Left colon (tissue), 2 donors: ENCODE measurements around the gene VRK2. TPM values are rescaled to one million over a fixed set of nuclear protein-coding genes. Genes with fewer than 3 reads are reported as not detected.
A peak's percentile ranks its signal among the peaks of the same experiment; 100 is the strongest.

Experiments
- ATAC-seq: fragments of 200-7000 bp; cut with Tn5 transposase; one replicate; pipeline ENCODE4 v1.9.1; 2020; ENCODE audit warnings: mild to moderate bottlenecking, moderate library complexity
- DNase-seq, 2 donors: peaks; one replicate each; pipeline ENCODE4 v3.0.0-alpha.2; 2020
- intact Hi-C, 2 donors: fragments of 100-400 bp; cut with DNase I in 1 of 2; cut with micrococcal nuclease in 1 of 2; formaldehyde crosslinking; loops; one replicate each; pipeline versions ENCODE4 v1.11.2 to v1.14.0; 2022; cut with DNase I, micrococcal nuclease
- total RNA-seq, 2 donors: library from RNA; stranded (reverse); fragmentation: NEBNext Ultra II Directional; extraction: Animal tissue kit (Norgen Biotek cat#: 25700); gene quantifications; one replicate each; pipeline ENCODE4 v1.2.1, GENCODE V29; 2021
- donor health status: DM: no; HTN: no; CAD: no.
- donor health status: DM: yes; HTN: yes; CAD: no.

Gene VRK2
- total RNA-seq, 2 donors from 2014 or later: 20.9 to 25.0 TPM

DNA sequence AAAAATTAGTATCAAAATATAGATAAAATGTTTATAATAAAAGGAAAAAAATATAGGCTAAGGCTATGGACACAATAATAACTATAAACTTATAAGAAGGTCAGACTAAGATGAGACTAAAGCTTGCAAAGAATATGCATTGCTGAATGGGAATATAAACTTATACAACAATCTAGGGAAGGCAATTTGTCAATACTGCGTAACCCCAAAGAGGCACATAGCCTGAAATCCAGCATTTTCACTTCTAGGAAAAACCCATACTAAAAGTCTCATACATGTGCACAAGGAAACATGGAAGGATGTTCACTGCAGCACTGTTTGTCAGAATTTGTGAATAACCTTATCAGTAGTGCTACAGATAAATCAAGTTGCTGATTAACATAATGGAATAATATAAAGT is 149.1 kb downstream of the VRK2 start:
- no peak for ATAC-seq
- DNase-seq: no peak
- intact Hi-C loops: no loop called here

DNA sequence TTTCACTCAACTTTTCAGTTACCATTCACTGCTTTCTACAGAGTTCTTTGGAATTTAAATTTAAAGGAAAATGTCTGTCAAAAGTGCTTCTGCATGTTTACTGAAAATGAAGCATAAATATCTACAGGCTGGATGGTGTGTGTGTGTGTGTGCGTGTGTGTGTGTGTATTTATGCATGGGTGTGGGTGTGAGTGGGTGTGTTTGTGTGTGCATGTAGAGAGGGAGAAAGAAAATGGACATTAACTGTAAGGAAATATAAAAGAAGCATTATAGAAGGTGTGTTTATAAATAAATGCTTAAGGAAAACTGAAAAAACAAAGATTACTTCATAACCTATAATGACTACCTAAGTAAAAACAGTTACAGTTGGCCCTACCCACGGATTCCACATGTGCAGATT is 151.3 kb downstream of the VRK2 start:
- intact Hi-C loops: no loop called here
- ATAC-seq: no peak
- DNase-seq: no peak

DNA sequence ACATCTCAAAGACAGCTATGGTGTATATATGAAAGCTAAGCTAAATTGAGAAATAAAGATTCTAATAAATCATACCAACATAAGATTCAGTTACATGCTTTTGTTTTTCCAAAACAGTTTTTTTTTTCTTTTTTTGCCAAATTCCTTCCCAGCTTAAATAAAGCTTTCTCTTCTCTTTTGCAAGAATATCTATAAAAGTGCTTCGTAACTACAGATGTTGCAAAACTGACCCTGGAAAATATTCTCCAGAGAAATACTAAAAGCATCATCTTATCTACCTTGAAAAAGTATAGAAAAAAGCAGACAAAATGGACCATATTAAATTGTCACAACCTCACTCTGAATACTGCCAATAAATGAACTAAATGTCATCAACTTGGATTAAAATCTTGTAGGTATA is 155.8 kb downstream of the VRK2 start:
- intact Hi-C loops: no loop called here
- no peak for DNase-seq
- no peak for ATAC-seq

DNA sequence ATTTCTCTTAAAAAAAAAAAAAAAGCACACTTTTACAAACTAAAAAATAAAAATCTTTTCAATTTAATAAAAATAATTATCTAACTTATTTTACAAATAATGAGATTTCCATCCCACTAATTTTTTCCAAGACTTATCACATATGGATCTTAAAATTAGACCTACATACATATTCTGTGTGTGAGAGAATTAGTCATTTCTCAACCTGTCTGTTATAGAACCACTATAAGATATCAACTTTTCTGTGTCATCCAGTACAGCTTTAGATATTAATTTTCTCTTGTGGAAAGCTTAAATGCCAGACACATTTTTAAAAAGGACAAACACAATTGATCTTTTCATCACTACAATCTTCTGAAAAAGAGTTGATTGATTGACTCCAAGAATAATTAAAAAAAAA is 156.4 kb downstream of the VRK2 start:
- no peak for ATAC-seq
- intact Hi-C loops: no loop called here
- no peak for DNase-seq

DNA sequence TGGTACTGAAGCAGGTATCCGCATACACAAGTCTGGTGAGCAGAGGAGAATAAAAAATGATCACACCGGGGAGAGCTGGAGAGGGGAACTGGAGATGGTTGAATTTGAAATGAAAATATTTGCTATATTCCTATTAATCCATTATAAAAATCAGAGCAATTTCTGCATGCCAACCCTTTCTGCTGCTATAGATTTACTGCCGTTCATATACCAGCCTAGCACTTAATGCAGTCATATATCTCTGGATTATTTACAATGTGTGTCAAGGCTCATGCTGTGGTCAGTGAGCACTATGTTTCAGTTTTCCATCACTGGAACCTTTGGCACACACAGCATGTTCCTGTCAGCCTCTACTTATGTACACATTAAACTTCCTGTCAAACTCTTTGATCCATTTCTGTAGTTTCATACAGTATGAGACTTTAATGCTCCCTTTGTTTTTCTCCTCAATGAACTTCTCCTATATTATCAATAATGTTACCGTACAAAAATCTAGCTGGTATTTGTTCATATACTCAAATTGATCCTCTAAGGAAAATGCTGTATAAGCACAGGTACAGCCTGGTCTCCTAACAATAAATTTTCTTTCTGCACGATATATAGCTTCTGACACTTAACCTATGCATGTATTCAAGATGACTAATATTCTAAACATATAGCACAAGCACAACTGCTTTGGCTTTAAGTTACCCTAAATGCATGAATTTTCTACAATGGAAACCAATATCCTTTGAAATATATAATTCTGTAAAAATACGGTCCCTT is 157.8 kb downstream of the VRK2 start:
- intact Hi-C loops: no loop called here
- peak; percentile 78 for ATAC-seq

DNA sequence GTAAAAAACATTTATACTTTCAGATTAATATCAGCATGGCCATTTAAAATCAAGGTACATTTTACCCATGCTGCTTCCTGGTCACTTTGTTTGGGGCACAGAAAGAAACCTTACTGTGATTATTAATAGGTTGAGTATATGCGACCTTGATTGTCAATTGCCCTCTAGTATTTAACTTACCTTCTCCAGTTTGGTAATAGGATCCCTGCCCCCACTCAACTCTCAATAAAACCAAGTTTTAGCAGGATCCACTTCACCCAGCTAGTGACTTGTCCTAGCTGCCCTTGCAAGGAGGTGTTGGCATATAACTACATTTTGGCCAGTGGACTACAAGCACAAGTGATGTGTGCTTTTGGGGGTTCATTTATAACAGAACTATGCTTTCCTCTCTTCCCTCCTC is 160.2 kb downstream of the VRK2 start:
- no peak for DNase-seq
- ATAC-seq: no peak
- intact Hi-C loops: no loop called here

More for the DNA sequence above, 157.8 kb downstream of the VRK2 start:
- DNase-seq: no peak

DNA sequence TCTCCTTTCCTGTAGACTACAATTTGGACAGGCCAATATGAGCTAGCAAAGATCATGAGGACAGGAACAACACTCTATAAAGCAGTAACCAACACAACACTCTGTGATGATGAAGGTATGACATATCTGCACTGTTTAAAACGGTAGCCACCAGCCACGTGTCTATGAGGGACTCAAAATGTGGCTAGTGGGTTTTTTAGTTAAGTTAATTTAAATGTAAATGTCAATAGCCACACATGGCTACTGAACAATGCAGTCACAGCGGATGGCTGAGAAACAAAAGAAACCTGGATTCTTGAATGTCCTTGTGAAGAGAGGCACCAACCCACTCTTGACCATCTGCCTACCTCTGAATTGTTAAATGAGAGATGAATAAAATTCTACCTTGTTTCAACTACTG is 160.6 kb downstream of the VRK2 start:
- DNase-seq (no peak), ATAC-seq (no peak)
- intact Hi-C loops: no loop called here

Other genes with a start within 250 kb of the VRK2 start
- gene FANCL, start 194.5 kb downstream of the VRK2 start, total RNA-seq: 10 to 100 TPM; 14.6 to 16.6 TPM